Measurements from ENCODE around the gene GSK3B. TPM values are rescaled to one million over a fixed set of nuclear protein-coding genes. Genes with fewer than 3 reads are reported as not detected.

GSK3B gene
- total RNA-seq, 6 experiments from 2014 or later = 14.4 to 19.4 (median 18.4) TPM

- TF ChIP-seq POLR2A (IDR thresholded peaks at IDR 0.05) (no peak), CTCF (IDR thresholded peaks at IDR 0.05) (no peak)
- intact Hi-C loops (cut with DNase I) = no loop called here
- no peaks in the 10 kb centered on the region for H3K9me3 ChIP-seq
- no peak overlapping the region for H3K4me3 ChIP-seq
- no peaks in the 10 kb centered on the region for H3K4me1 ChIP-seq
- H3K27ac ChIP-seq = no peak overlapping the region
- ATAC-seq (no peak), DNase-seq (no peak)
- peaks cover 0 to 5% (median 0%) of the 10 kb centered on the region in 4 donors for H3K36me3 ChIP-seq
- H3K27me3 ChIP-seq = no peaks in the 10 kb centered on the region
- WGBS (ENCODE audit: insufficient coverage, low coverage, low lambda C conversion rate, missing lambda C conversion rate) = 81% methylated on average over 2 of the region's 3 CpGs
These were observed 192.2 kb downstream of the GSK3B start for GRCh38 chr3:119902061-119902460.

DNA sequence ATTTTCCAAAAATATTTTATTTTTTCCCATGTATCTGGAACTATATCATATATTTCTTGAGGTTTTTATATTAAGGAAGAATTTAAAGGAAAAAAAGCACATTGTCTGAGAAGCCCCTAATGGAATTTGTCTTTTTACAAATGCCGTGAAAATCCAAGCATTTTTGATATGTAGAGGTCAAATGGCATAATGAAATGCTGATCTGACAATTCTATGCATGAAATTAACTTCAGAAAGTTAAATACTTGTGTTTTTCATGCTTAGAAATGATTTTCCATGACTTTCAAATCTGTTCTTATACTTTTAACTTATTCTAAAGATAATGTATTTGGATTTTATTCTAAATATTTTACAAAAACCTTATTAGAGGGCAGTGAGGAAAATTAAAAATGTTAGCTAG lies 193.1 kb downstream of the GSK3B start:
- H3K4me3 ChIP-seq = no peak overlapping the region
- TF ChIP-seq CTCF (IDR thresholded peaks at IDR 0.05) = no peak
- TF ChIP-seq POLR2A (IDR thresholded peaks at IDR 0.05) = no peak
- intact Hi-C loops (cut with DNase I) = no loop called here
- WGBS (ENCODE audit: insufficient coverage, low coverage, low lambda C conversion rate, missing lambda C conversion rate) = 76% methylated on average over 1 of the region's 1 CpG
- H3K9me3 ChIP-seq = no peaks in the 10 kb centered on the region
- H3K36me3 ChIP-seq = peaks cover 0 to 5% (median 0%) of the 10 kb centered on the region in 4 donors
- DNase-seq (no peak), ATAC-seq (no peak)
- H3K27me3 ChIP-seq = no peaks in the 10 kb centered on the region
- H3K27ac ChIP-seq = no peak overlapping the region
- no peaks in the 10 kb centered on the region for H3K4me1 ChIP-seq

DNA sequence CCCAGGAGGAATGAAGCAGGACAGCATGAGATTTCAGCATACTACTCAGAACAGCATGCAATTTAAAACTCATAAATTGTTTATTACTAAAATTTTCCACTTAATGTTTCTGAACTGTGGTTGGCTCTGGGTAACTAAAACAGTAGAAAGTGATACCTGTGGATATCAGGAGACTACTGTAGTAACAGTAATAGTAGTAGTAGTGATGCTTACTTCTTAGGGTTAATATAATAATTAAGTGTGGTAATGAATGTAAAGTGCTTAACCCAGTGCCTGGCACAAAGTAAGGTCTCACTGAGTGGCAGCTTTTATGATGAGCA lies 195.1 kb downstream of the GSK3B start:
- H3K4me3 ChIP-seq = no peak overlapping the region
- intact Hi-C loops (cut with DNase I) = no loop called here
- H3K4me1 ChIP-seq = no peaks in the 10 kb centered on the region
- ATAC-seq (no peak), DNase-seq (no peak)
- no peaks in the 10 kb centered on the region for H3K9me3 ChIP-seq
- H3K27ac ChIP-seq = no peak overlapping the region
- H3K27me3 ChIP-seq = no peaks in the 10 kb centered on the region
- TF ChIP-seq POLR2A (IDR thresholded peaks at IDR 0.05) (no peak), CTCF (IDR thresholded peaks at IDR 0.05) (no peak)
- H3K36me3 ChIP-seq = peaks cover 0 to 5% (median 0%) of the 10 kb centered on the region in 4 donors

DNA sequence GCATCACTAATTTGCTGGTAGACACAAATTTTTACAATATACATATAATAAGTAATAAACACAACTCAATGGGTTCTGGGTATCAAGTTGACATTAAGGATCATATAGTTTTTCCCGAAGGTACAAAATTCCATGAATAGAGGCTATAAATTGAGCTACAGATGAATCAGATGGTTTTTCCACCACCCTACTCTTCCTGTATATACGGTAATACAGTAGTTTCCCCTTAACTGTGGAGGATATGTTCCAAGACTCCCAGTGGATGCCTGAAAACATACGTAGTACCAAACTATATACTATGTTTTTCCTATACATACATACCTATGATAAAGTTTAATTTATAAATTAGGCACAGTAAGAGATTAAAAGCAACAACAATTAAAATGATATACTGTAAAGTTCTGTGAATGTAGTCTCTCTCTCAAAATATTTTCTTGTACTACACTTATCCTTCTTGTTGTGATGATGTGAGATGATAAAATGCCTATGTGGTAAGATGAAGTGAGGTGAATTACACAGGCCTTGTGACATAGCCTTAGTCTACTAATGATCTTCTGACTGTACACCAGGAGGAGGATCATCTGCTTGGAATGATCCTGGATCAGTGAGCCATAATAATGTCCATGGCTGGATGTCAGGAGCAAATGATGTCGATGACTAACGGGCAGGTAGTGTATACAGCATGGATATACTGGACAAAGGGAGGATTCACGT lies 195.6 kb downstream of the GSK3B start:
- no peaks in the 10 kb centered on the region for H3K27me3 ChIP-seq
- 94% methylated on average over 6 of the region's 6 CpGs for WGBS (ENCODE audit: insufficient coverage, low coverage, low lambda C conversion rate, missing lambda C conversion rate)
- H3K36me3 ChIP-seq = no peaks in the 10 kb centered on the region
- DNase-seq (no peak), ATAC-seq (no peak)
- TF ChIP-seq POLR2A (IDR thresholded peaks at IDR 0.05) (no peak), CTCF (IDR thresholded peaks at IDR 0.05) (no peak)
- H3K27ac ChIP-seq = no peak overlapping the region
- no peaks in the 10 kb centered on the region for H3K4me1 ChIP-seq
- no peaks in the 10 kb centered on the region for H3K9me3 ChIP-seq
- no peak overlapping the region for H3K4me3 ChIP-seq
- intact Hi-C loops (cut with DNase I) = no loop called here

DNA sequence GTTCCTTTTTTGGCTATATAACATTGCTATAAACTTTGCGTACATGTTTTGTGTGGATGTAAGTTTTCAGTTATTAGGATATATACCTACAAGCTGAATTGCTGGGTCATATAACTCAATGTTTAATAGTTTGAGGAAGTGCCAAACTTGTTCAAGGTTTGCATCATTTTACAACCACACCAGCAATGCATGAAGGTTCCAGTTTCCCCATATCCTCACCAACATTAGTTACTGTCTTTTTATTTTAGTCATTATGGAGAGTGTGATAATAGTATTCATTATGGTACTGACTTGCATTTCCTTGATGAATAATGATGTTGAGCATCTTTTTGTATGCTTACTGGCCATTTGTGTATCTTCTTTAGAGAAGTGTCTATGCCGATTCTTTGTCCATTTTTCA lies 200.1 kb downstream of the GSK3B start:
- intact Hi-C loops (cut with DNase I) = no loop called here
- ATAC-seq = no peak

More for the DNA sequence above, 200.1 kb downstream of the GSK3B start:
- DNase-seq = no peak
- WGBS (ENCODE audit: insufficient coverage, low coverage, low lambda C conversion rate, missing lambda C conversion rate) = 88% methylated on average over 2 of the region's 2 CpGs
- no peak overlapping the region for H3K4me3 ChIP-seq
- H3K27ac ChIP-seq = no peak overlapping the region
- no peaks in the 10 kb centered on the region for H3K4me1 ChIP-seq
- TF ChIP-seq POLR2A (IDR thresholded peaks at IDR 0.05) (no peak), CTCF (IDR thresholded peaks at IDR 0.05) (no peak)
- H3K27me3 ChIP-seq = no peaks in the 10 kb centered on the region
- H3K9me3 ChIP-seq = no peaks in the 10 kb centered on the region
- no peaks in the 10 kb centered on the region for H3K36me3 ChIP-seq
